H9 (cell line): Measurements from ENCODE around the gene TRAPPC14. TPM values are rescaled to one million over a fixed set of nuclear protein-coding genes. Genes with fewer than 3 reads are reported as not detected.

ENCODE experiments used
- DNase-seq: peaks from one replicate; pipeline ENCODE4 v3.0.0-alpha.2; 2017
- H2AFZ ChIP-seq: one replicate; pipeline ENCODE4 v1.6.1; 2013; ENCODE audit warnings: mild to moderate bottlenecking, low read length, control low read depth, moderate library complexity
- H2AK5ac ChIP-seq: 2 replicates; pipeline ENCODE4 v1.6.1; 2013; ENCODE audit warnings: low read length, control low read depth, mixed read lengths; ENCODE audit not compliant: insufficient read length
- H2BK120ac ChIP-seq: one replicate; pipeline ENCODE4 v1.6.1; 2013; ENCODE audit warnings: low read depth, mild to moderate bottlenecking, low read length, control low read depth, inconsistent platforms; ENCODE audit not compliant: poor library complexity, severe bottlenecking
- H2BK12ac ChIP-seq: 2 replicates; pipeline ENCODE4 v1.6.1; 2013; ENCODE audit warnings: low read length, control low read depth, mixed read lengths, low read depth; ENCODE audit not compliant: insufficient read length
- H2BK15ac ChIP-seq: 2 replicates; pipeline ENCODE4 v1.6.1; 2013; ENCODE audit warnings: low read depth, low read length, control low read depth
- H2BK20ac ChIP-seq: one replicate; pipeline ENCODE4 v1.6.1; 2013; ENCODE audit warnings: low read depth, mild to moderate bottlenecking, low read length, control low read depth, inconsistent platforms; ENCODE audit not compliant: poor library complexity, severe bottlenecking
- H2BK5ac ChIP-seq: 2 replicates; pipeline ENCODE4 v1.6.1; 2013; ENCODE audit warnings: low read length, control low read depth, mixed read lengths; ENCODE audit not compliant: insufficient read length
- H3K14ac ChIP-seq: 2 replicates; pipeline ENCODE4 v1.6.1; 2013; ENCODE audit warnings: low read length, control low read depth; ENCODE audit not compliant: insufficient read depth
- H3K18ac ChIP-seq: 2 replicates; pipeline ENCODE4 v1.6.1; 2013; ENCODE audit warnings: low read depth, mild to moderate bottlenecking, mixed read lengths, low read length, control low read depth; ENCODE audit not compliant: insufficient read length
- H3K23ac ChIP-seq: 2 replicates; pipeline ENCODE4 v1.6.1; 2013; ENCODE audit warnings: low read length, control low read depth, mixed read lengths, low read depth; ENCODE audit not compliant: insufficient read length
- H3K23me2 ChIP-seq: 2 replicates; pipeline ENCODE4 v1.6.1; 2013; ENCODE audit warnings: low read depth, mild to moderate bottlenecking, mixed read lengths, low read length, control low read depth; ENCODE audit not compliant: insufficient read length, poor library complexity, severe bottlenecking
- H3K27ac ChIP-seq: 2 replicates; pipeline ENCODE4 v1.5.1; 2013; ENCODE audit warnings: low read length, control low read depth, mixed read lengths, low read depth; ENCODE audit not compliant: insufficient read length
- H3K27me3 ChIP-seq: 2 replicates; pipeline ENCODE4 v1.6.1; 2013; ENCODE audit warnings: low read length, control low read depth, inconsistent platforms; ENCODE audit not compliant: insufficient read depth
- H3K4ac ChIP-seq: 2 replicates; pipeline ENCODE4 v1.6.1; 2013; ENCODE audit warnings: low read depth, mild to moderate bottlenecking, control low read depth, inconsistent platforms, low read length, moderate library complexity
- H3K4me1 ChIP-seq: 2 replicates; pipeline ENCODE4 v1.6.1; 2013; ENCODE audit warnings: low read length, control low read depth, inconsistent platforms; ENCODE audit not compliant: insufficient read depth
- H3K4me2 ChIP-seq: 2 replicates; pipeline ENCODE4 v1.6.1; 2013; ENCODE audit warnings: low read length, control low read depth, mixed read lengths; ENCODE audit not compliant: insufficient read length, insufficient read depth
- H3K56ac ChIP-seq: 2 replicates; pipeline ENCODE4 v1.6.1; 2013; ENCODE audit warnings: low read depth, mild to moderate bottlenecking, mixed read lengths, low read length, control low read depth; ENCODE audit not compliant: insufficient read length
- H3K79me1 ChIP-seq: 2 replicates; pipeline ENCODE4 v1.6.1; 2013; ENCODE audit warnings: low read depth, mild to moderate bottlenecking, moderate library complexity, low read length, control low read depth, inconsistent platforms; ENCODE audit not compliant: insufficient read depth, poor library complexity, severe bottlenecking
- H3K79me2 ChIP-seq: 2 replicates; pipeline ENCODE4 v1.6.1; 2013; ENCODE audit warnings: low read length, control low read depth, inconsistent platforms; ENCODE audit not compliant: insufficient read depth
- H3K9ac ChIP-seq: 2 replicates; pipeline ENCODE4 v1.6.1; 2013; ENCODE audit warnings: low read length, control low read depth, mixed read lengths; ENCODE audit not compliant: insufficient read length; ENCODE audit errors: extremely low read depth
- H3K9me3 ChIP-seq: one replicate; pipeline ENCODE4 v1.6.1; 2013; ENCODE audit warnings: low read depth, low read length, inconsistent platforms; ENCODE audit not compliant: control insufficient read depth
- H3T11ph ChIP-seq: one replicate; pipeline ENCODE4 v1.6.1; 2013; ENCODE audit warnings: mild to moderate bottlenecking, low read length, control low read depth, inconsistent platforms
- H4K20me1 ChIP-seq: one replicate; pipeline ENCODE4 v1.6.1; 2013; ENCODE audit not compliant: control insufficient read depth, insufficient read length, insufficient read depth
- H4K5ac ChIP-seq: 2 replicates; pipeline ENCODE4 v1.6.1; 2013; ENCODE audit warnings: low read depth, mild to moderate bottlenecking, mixed read lengths, low read length, control low read depth; ENCODE audit not compliant: insufficient read length
- H4K8ac ChIP-seq: replicated peaks from 2 replicates; pipeline ENCODE4 v1.6.1; 2013; ENCODE audit warnings: low read length, control low read depth, mixed read lengths, low read depth; ENCODE audit not compliant: insufficient read length
- H4K91ac ChIP-seq: 2 replicates; pipeline ENCODE4 v1.6.1; 2013; ENCODE audit warnings: low read depth, mild to moderate bottlenecking, moderate library complexity, mixed read lengths, low read length, control low read depth; ENCODE audit not compliant: insufficient read length
- H3K27ac Mint-ChIP-seq, 3 experiments: 2 replicates in 2 of 3; 3 replicates in 1 of 3; pipeline ENCODE4 v1.8.0; 2020 to 2021; ENCODE audit warnings: mixed read lengths in 3 of 3, mild to moderate bottlenecking in 1 of 3, moderate library complexity in 1 of 3
- H3K27me3 Mint-ChIP-seq: 2 replicates; pipeline ENCODE4 v1.8.0; 2021; ENCODE audit warnings: low read depth, mild to moderate bottlenecking, moderate library complexity, mixed read lengths
- H3K36me3 Mint-ChIP-seq, 3 experiments: 2 replicates in 2 of 3; 3 replicates in 1 of 3; pipeline ENCODE4 v1.8.0; 2020 to 2021; ENCODE audit warnings: low read depth in 3 of 3, mixed read lengths in 3 of 3; ENCODE audit not compliant: insufficient read depth in 1 of 3
- H3K4me1 Mint-ChIP-seq, 2 experiments: 2 replicates each; pipeline ENCODE4 v1.8.0; 2020; ENCODE audit warnings: mixed read lengths in 2 of 2
- H3K4me3 Mint-ChIP-seq, 2 experiments: 2 replicates in 1 of 2; 3 replicates in 1 of 2; pipeline ENCODE4 v1.8.0; 2020 to 2021; ENCODE audit warnings: mild to moderate bottlenecking in 2 of 2, mixed read lengths in 2 of 2, moderate library complexity in 1 of 2
- H3K9me3 Mint-ChIP-seq, 2 experiments: 2 replicates in 1 of 2; 3 replicates in 1 of 2; pipeline ENCODE4 v1.8.0; 2020; ENCODE audit warnings: mild to moderate bottlenecking in 2 of 2, mixed read lengths in 2 of 2, moderate library complexity in 1 of 2
- CTCF ChIP-seq: fragments of 200-600 bp; sonication (generic); conservative IDR thresholded peaks from 3 replicates; pipeline ENCODE4 v1.8.0; 2021; ENCODE audit warnings: antibody characterized with exemption, mild to moderate bottlenecking
- WGBS: extraction: QIAGEN DNeasy Blood & Tissue Kit; methylation state at CpG from one replicate; pipeline ENCODE4 v1.1.7; 2013; ENCODE audit warnings: missing lambda C conversion rate, low lambda C conversion rate, mixed read lengths; ENCODE audit not compliant: insufficient read length; ENCODE audit errors: extremely low coverage; 5-methylcytosine and 5-hydroxymethylcytosine counted together
- total RNA-seq: library from RNA; stranded (reverse); gene quantifications from 2 replicates; pipeline ENCODE4 v1.2.1, GENCODE V29; 2021

Gene TRAPPC14
- total RNA-seq, 1 experiment from 2014 or later: 32.8 TPM

- H2BK20ac ChIP-seq: no peak overlapping the region
- peak overlapping the region; percentile 65 for H3K4me2 ChIP-seq
- no peak for DNase-seq
- peaks cover 3 to 11% (median 4%) of the 10 kb centered on the region in 3 experiments; a peak in 3 of 7 replicates for H3K36me3 Mint-ChIP-seq
- H3K9me3 Mint-ChIP-seq: no peaks in the 10 kb centered on the region; a peak in 1 of 5 replicates
- no peak overlapping the region for H2BK12ac ChIP-seq
- H4K20me1 ChIP-seq: no peaks in the 10 kb centered on the region
- no peaks in the 10 kb centered on the region for H3K79me1 ChIP-seq
- no CpG with 5 or more reads among the region's 14 CpGs for WGBS
- peaks cover 47 to 59% of the 10 kb centered on the region in 2 experiments for H3K4me1 Mint-ChIP-seq
- no peak overlapping the region for H4K91ac ChIP-seq
- no peak overlapping the region for H3K4ac ChIP-seq
- peaks cover 10% of the 10 kb centered on the region for H3K4me1 ChIP-seq
- no peak overlapping the region for H3K9ac ChIP-seq
- H2AK5ac ChIP-seq: no peak overlapping the region
- peaks cover 11% of the 10 kb centered on the region for H3K23me2 ChIP-seq
- peak overlapping the region in 1 of 3 experiments; percentile 24; a peak in 1 of 7 replicates for H3K27ac Mint-ChIP-seq
- no peaks in the 10 kb centered on the region; the same call in 1 of the 2 replicates for H3K27me3 ChIP-seq
- no peak overlapping the region for H3K23ac ChIP-seq
- peaks cover 32% of the 10 kb centered on the region for H3K27me3 Mint-ChIP-seq
- no peak overlapping the region for H4K5ac ChIP-seq
- no peak overlapping the region for H2BK5ac ChIP-seq
- H3K79me2 ChIP-seq: no peaks in the 10 kb centered on the region
- H3K56ac ChIP-seq: no peak overlapping the region
- no peak overlapping the region for H2BK15ac ChIP-seq
- no peak overlapping the region for H3T11ph ChIP-seq
- H3K14ac ChIP-seq: no peak overlapping the region; the same call in 1 of the 2 replicates
- H3K9me3 ChIP-seq: no peaks in the 10 kb centered on the region
- no peak overlapping the region for H3K18ac ChIP-seq
- H4K8ac ChIP-seq: no peak overlapping the region
- no peak overlapping the region for H2AFZ ChIP-seq
- peak overlapping the region; percentile 74 to 82 for H3K4me3 Mint-ChIP-seq
- no peak for TF ChIP-seq CTCF
- no peak overlapping the region for H2BK120ac ChIP-seq
- H3K27ac ChIP-seq: no peak overlapping the region
These were observed 8.7 kb upstream of the TRAPPC14 start for GRCh38 chr7:100166970-100167911.
